ENCODE measurements around the gene SPIRE1. TPM values are rescaled to one million over a fixed set of nuclear protein-coding genes. Genes with fewer than 3 reads are reported as not detected.

SPIRE1 gene
- total RNA-seq, 4 donors from 2014 or later = 4.7 to 49.5 (median 7.1) TPM

DNA sequence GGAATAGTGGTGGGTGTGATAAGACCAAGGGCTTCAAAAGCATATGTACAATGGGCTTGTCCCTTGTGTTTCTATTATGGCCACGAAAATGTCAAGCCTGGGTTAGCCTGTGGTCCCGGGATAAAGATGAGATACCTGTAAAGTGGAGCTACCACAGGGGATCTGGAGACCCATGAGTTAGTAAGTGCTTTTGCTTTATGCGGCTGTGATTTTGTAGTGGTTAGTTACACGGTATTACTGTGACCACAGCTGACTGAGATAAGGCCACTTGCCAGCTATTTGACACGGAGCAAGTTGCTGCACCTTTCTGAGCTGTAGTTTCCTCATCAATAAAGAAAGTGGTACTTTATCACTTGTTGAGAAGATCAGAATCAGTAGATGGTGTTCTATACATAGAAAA is 150.9 kb downstream of the SPIRE1 start:
- no peak for DNase-seq
- H3K4me1 ChIP-seq = no peaks in the 10 kb centered on the region
- H3K27me3 ChIP-seq = no peaks in the 10 kb centered on the region

DNA sequence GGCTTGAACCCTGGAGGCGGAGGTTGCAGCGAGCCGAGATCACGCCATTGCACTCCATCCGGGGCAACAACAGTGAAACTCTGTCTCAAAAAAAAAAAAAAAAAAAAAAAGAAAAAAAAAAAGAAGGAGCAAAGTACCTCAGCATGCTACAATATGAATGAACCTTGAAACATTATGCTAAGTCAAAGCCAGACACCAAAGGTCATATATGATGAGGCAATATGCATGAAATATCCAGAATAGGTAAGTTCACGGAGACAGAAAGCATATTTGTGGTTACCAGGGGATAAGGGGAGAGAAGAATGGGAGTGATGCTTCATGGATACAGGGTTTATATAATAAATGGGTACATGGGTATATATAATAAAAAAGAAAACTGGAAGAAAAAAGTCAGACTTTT is 156.9 kb downstream of the SPIRE1 start:
- no peaks in the 10 kb centered on the region for H3K27me3 ChIP-seq
- no peak for DNase-seq
- H3K9me3 ChIP-seq = no peaks in the 10 kb centered on the region
- no peak overlapping the region for H3K27ac ChIP-seq
- H3K4me3 ChIP-seq = no peak overlapping the region
- H3K36me3 ChIP-seq = no peaks in the 10 kb centered on the region
- no peak for TF ChIP-seq POLR2A (IDR thresholded peaks at IDR 0.05)
- TF ChIP-seq, protein P1, sequence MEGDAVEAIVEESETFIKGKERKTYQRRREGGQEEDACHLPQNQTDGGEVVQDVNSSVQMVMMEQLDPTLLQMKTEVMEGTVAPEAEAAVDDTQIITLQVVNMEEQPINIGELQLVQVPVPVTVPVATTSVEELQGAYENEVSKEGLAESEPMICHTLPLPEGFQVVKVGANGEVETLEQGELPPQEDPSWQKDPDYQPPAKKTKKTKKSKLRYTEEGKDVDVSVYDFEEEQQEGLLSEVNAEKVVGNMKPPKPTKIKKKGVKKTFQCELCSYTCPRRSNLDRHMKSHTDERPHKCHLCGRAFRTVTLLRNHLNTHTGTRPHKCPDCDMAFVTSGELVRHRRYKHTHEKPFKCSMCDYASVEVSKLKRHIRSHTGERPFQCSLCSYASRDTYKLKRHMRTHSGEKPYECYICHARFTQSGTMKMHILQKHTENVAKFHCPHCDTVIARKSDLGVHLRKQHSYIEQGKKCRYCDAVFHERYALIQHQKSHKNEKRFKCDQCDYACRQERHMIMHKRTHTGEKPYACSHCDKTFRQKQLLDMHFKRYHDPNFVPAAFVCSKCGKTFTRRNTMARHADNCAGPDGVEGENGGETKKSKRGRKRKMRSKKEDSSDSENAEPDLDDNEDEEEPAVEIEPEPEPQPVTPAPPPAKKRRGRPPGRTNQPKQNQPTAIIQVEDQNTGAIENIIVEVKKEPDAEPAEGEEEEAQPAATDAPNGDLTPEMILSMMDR (IDR thresholded peaks at IDR 0.05) = no peak
- H3K4me1 ChIP-seq = no peaks in the 10 kb centered on the region

More for the DNA sequence above, 150.9 kb downstream of the SPIRE1 start:
- H3K36me3 ChIP-seq = no peaks in the 10 kb centered on the region
- H3K4me3 ChIP-seq = no peak overlapping the region
- H3K27ac ChIP-seq = no peak overlapping the region
- no peak for TF ChIP-seq POLR2A (IDR thresholded peaks at IDR 0.05)
- TF ChIP-seq, protein P1 (IDR thresholded peaks at IDR 0.05) = no peak
- H3K9me3 ChIP-seq = no peaks in the 10 kb centered on the region

DNA sequence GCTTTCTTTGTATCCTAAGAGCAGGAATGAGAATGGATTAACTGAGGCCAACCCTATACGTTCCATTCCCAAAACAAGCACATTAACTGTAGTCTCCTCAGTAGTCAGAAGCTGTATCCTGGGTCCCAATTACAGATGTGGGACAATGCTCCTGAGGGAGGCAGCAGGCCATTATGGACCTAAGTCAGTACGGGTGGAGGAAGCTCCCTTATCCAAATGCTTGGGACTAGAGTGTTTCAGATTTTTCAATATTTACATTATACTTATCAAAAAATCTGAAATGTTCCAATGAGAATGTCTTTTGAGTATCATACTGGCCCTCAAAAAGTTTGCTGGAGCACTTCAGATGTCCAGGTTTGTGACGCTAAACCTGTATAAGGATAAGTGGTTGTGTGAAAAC is 160.1 kb downstream of the SPIRE1 start:
- Histone ChIP-seq H3K27me3 (no peaks in the 10 kb centered on the region), H3K36me3 (no peaks in the 10 kb centered on the region), H3K9me3 (no peaks in the 10 kb centered on the region), H3K4me3 (no peak overlapping the region), H3K4me1 (no peaks in the 10 kb centered on the region), H3K27ac (no peak overlapping the region)
- DNase-seq = no peak
- TF ChIP-seq, protein P1 (IDR thresholded peaks at IDR 0.05) = no peak
- TF ChIP-seq POLR2A (IDR thresholded peaks at IDR 0.05) = no peak

DNA sequence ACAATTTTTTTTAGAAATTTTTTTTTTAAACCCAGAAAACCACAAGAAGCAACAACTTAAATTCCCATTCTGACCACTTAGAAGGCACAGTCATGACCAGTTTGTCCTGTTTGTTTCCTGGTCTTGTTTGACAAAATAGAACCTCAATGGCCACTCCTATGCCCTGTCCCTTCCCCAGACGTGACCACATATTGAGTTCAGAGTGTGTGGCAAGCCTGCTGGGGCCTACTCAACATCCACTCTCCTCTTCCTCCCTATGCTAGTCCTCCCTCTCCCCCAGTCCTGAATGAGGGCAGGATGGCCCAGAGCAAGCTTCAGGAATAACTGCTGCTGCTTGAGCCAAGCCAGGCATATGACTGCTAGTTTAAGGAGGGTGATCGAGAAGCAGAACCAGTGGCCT is 160.6 kb downstream of the SPIRE1 start:
- TF ChIP-seq, protein P1 (IDR thresholded peaks at IDR 0.05) = no peak
- no peak for TF ChIP-seq POLR2A (IDR thresholded peaks at IDR 0.05)
- no peaks in the 10 kb centered on the region for H3K27me3 ChIP-seq

DNA sequence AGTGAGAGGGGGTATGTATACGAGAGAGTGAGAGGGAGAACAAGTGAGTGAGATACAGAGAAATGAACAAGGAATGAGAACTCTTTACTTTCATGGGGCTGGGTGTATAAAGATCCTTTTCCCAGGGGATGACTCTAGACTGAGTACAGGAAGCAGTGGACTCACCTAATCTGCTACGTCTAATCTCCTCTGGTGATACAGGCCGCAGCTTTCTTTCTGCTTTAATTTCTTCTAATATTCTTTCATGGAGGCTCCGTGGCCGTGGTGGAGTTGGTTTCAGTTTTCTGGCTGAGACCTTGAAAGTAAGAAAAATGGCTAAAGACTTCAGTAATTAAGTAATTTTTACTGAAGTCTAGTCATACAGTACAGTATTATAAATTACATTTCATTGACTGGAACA is 165.0 kb downstream of the SPIRE1 start:
- Histone ChIP-seq H3K4me1 (no peaks in the 10 kb centered on the region), H3K36me3 (no peaks in the 10 kb centered on the region), H3K27ac (no peak overlapping the region), H3K4me3 (no peak overlapping the region), H3K9me3 (no peaks in the 10 kb centered on the region), H3K27me3 (no peaks in the 10 kb centered on the region)
- no peak for DNase-seq
- TF ChIP-seq, protein P1 (IDR thresholded peaks at IDR 0.05) = no peak
- TF ChIP-seq POLR2A (IDR thresholded peaks at IDR 0.05) = no peak

More for the DNA sequence above, 160.6 kb downstream of the SPIRE1 start:
- Histone ChIP-seq H3K27ac (no peak overlapping the region), H3K4me3 (no peak overlapping the region), H3K9me3 (no peaks in the 10 kb centered on the region), H3K4me1 (no peaks in the 10 kb centered on the region), H3K36me3 (no peaks in the 10 kb centered on the region)
- no peak for DNase-seq

Data from Peyer's patch (tissue), 4 donors.